ENCODE measurements around the gene POLD4.

Gene POLD4

DNA sequence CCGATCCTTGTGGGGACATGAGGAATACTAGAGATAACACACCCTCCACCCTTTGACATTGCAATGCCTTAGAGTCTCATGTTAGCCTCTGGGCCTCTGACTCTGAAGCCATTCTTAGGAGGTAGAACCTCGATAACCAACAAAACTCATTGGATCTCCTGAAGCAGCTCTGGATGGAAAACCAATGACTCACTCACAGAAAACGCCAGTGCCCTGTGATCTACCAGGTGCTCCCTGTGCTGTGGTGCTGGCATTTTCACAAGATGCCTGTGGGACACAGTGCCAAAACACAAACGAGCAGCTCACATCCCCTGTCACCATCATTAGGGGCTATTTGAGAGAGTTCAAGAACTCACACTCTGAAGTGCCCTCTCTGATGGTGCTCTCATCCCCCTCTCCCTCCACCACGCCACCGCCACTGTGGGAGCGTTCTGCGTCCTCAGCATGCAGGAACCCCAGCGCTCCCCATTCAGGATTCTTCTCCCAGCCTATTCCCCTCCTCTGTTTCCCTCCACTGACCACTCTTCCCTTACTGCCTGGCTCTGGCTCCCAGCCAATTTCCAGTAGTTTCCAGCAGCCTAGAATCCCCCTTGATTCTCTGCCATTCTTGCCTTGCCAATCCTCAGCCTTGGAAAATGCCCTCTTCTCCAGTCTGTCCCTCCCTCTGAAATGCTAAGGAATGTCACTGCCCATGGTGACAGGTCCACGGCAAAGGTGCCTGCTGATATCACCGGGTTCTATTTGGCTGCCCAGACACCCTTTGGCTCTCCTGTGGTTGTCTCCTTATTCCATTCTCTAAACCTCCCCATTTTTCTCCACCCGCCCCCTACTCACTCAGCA lies 4.7 kb upstream of the POLD4 start:
- no peaks in the 10 kb centered on the region for H3K9me3 ChIP-seq (ENCODE audit: control insufficient read depth, insufficient read depth, low read length)
- no peaks in the 10 kb centered on the region for H3K36me3 ChIP-seq (ENCODE audit: control insufficient read depth, insufficient read depth, low read length)
- H3K27ac ChIP-seq (ENCODE audit: low read length) = no peak overlapping the region
- DNase-seq (ENCODE audit: low read depth, low spot score) = no peak
- no peaks in the 10 kb centered on the region for H3K27me3 ChIP-seq (ENCODE audit: control insufficient read depth, insufficient read depth, low read length)
- H3K4me1 ChIP-seq (ENCODE audit: control insufficient read depth, insufficient read depth, low read length) = peaks cover 3% of the 10 kb centered on the region; the same call in 1 of the 2 replicates
- WGBS (ENCODE audit: insufficient coverage, insufficient read length) = 100% methylated on average over 1 of the region's 12 CpGs
- H3K4me3 ChIP-seq (ENCODE audit: low read length) = no peak overlapping the region

- WGBS (ENCODE audit: insufficient coverage, insufficient read length) = no CpG with 5 or more reads among the region's 3 CpGs
- DNase-seq (ENCODE audit: low read depth, low spot score) = no peak
- Histone ChIP-seq H3K4me1 (ENCODE audit: control insufficient read depth, insufficient read depth, low read length) (peaks cover 8% of the 10 kb centered on the region; the same call in 1 of the 2 replicates), H3K9me3 (ENCODE audit: control insufficient read depth, insufficient read depth, low read length) (no peaks in the 10 kb centered on the region), H3K27ac (ENCODE audit: low read length) (no peak overlapping the region), H3K27me3 (ENCODE audit: control insufficient read depth, insufficient read depth, low read length) (no peaks in the 10 kb centered on the region), H3K36me3 (ENCODE audit: control insufficient read depth, insufficient read depth, low read length) (no peaks in the 10 kb centered on the region), H3K4me3 (ENCODE audit: low read length) (no peak overlapping the region)
Observed at GRCh38 chr11:67356864-67357561, 3.7 kb upstream of the POLD4 start.

DNA sequence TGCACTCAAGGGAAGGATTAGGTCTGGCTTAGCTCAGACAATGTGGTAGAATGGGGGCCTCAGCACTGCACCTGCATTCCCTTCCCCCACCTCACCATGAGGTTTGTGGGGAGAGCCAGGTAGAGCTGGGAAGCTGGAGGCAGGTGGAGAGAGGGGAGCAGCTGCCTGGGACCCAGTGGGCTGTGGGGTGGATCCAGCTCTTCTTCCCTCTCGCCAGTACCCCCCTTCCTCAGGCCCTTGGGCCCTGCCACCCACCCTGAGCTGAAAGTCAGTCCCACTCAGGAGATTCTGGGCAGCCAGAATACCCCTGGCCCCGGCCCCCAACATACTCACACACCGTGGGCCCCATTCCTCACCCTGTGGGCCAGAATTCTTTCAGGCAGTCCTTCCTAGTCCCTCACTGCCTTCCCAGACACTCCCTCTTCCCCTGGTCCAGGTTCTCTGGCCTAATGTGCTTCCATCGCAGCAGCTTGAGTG lies 3.1 kb upstream of the POLD4 start:
- H3K27ac ChIP-seq (ENCODE audit: low read length) = no peak overlapping the region
- WGBS (ENCODE audit: insufficient coverage, insufficient read length) = no CpG with 5 or more reads among the region's 4 CpGs
- H3K4me3 ChIP-seq (ENCODE audit: low read length) = no peak overlapping the region
- H3K27me3 ChIP-seq (ENCODE audit: control insufficient read depth, insufficient read depth, low read length) = no peaks in the 10 kb centered on the region
- H3K36me3 ChIP-seq (ENCODE audit: control insufficient read depth, insufficient read depth, low read length) = no peaks in the 10 kb centered on the region
- no peaks in the 10 kb centered on the region for H3K9me3 ChIP-seq (ENCODE audit: control insufficient read depth, insufficient read depth, low read length)
- DNase-seq (ENCODE audit: low read depth, low spot score) = no peak
- H3K4me1 ChIP-seq (ENCODE audit: control insufficient read depth, insufficient read depth, low read length) = peaks cover 8% of the 10 kb centered on the region; the same call in 1 of the 2 replicates

DNA sequence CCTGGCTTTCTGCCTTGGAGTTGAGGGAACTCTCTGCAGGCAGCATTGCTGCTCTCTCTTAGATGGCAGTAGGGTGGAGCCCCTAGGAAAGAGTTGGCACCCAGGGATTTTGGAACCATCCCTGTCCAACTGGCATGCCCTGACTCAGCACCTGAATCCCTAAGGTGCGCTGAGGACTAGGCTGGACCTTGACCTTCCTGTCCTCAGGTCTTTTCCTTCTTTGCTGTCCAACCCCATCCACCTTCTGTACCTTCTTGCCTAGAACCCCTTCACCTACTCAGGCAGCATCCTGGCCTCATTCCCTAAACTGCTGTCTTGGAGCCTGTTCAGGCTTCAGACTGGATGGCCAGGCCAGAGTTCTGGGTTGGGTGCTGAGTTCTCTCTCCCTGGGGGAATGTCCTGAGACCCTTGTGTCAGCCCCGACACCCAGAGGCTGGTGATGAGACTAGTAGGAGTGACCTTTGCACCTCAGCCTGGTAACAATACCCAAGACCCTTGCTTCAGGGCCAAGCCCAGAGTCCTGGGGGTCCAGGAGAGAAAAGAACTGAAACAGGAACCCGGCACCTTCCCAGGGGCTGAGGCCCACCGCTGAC lies 2.5 kb upstream of the POLD4 start:
- Histone ChIP-seq H3K27ac (ENCODE audit: low read length) (no peak overlapping the region), H3K4me3 (ENCODE audit: low read length) (no peak overlapping the region), H3K9me3 (ENCODE audit: control insufficient read depth, insufficient read depth, low read length) (no peaks in the 10 kb centered on the region), H3K4me1 (ENCODE audit: control insufficient read depth, insufficient read depth, low read length) (peaks cover 8% of the 10 kb centered on the region; the same call in 1 of the 2 replicates), H3K27me3 (ENCODE audit: control insufficient read depth, insufficient read depth, low read length) (no peaks in the 10 kb centered on the region), H3K36me3 (ENCODE audit: control insufficient read depth, insufficient read depth, low read length) (no peaks in the 10 kb centered on the region)
- no peak for DNase-seq (ENCODE audit: low read depth, low spot score)
- no CpG with 5 or more reads among the region's 4 CpGs for WGBS (ENCODE audit: insufficient coverage, insufficient read length)

DNA sequence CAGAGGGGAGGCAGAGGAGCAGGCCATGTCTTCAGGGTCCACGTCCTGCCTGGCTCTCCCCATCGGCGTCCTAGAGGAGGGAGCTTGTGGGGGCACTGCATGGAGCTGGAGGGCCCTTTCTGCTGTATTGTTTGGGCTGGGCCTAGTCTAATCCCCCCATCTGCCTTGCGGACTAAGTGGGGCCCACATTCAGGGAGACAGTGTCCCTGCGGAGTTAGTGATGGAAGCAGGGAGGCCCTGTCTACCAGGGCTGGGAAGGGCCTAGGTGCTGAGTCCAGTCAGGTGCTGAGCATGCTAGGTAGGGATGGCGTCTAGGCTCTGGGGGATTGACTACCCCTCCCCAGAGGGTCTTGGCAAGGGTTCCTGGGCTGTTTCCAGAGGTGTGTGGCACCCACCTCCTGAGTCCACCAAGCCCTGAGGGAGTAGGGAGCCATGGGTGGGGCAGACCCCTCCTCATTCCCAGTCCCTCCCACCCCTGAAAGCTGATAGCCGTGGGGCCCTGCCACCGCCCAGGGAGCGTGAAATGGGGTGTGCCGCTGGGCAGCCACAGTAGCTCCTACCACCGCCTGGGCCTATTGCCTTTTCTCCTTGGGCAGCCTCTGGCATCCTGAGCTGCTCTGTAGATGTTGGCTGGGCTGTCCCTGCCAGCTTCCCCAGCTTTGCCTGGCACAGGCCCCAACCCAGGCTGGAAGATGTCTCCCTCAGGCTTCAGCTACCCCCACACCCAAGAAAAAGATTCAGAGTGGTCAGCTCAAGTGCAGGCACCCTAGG lies 1.9 kb upstream of the POLD4 start:
- H3K36me3 ChIP-seq (ENCODE audit: control insufficient read depth, insufficient read depth, low read length) = no peaks in the 10 kb centered on the region
- WGBS (ENCODE audit: insufficient coverage, insufficient read length) = no CpG with 5 or more reads among the region's 11 CpGs
- no peaks in the 10 kb centered on the region for H3K9me3 ChIP-seq (ENCODE audit: control insufficient read depth, insufficient read depth, low read length)
- no peaks in the 10 kb centered on the region for H3K27me3 ChIP-seq (ENCODE audit: control insufficient read depth, insufficient read depth, low read length)
- no peak overlapping the region for H3K4me3 ChIP-seq (ENCODE audit: low read length)
- no peak overlapping the region for H3K27ac ChIP-seq (ENCODE audit: low read length)
- DNase-seq (ENCODE audit: low read depth, low spot score) = no peak
- peaks cover 8% of the 10 kb centered on the region; the same call in 1 of the 2 replicates for H3K4me1 ChIP-seq (ENCODE audit: control insufficient read depth, insufficient read depth, low read length)

DNA sequence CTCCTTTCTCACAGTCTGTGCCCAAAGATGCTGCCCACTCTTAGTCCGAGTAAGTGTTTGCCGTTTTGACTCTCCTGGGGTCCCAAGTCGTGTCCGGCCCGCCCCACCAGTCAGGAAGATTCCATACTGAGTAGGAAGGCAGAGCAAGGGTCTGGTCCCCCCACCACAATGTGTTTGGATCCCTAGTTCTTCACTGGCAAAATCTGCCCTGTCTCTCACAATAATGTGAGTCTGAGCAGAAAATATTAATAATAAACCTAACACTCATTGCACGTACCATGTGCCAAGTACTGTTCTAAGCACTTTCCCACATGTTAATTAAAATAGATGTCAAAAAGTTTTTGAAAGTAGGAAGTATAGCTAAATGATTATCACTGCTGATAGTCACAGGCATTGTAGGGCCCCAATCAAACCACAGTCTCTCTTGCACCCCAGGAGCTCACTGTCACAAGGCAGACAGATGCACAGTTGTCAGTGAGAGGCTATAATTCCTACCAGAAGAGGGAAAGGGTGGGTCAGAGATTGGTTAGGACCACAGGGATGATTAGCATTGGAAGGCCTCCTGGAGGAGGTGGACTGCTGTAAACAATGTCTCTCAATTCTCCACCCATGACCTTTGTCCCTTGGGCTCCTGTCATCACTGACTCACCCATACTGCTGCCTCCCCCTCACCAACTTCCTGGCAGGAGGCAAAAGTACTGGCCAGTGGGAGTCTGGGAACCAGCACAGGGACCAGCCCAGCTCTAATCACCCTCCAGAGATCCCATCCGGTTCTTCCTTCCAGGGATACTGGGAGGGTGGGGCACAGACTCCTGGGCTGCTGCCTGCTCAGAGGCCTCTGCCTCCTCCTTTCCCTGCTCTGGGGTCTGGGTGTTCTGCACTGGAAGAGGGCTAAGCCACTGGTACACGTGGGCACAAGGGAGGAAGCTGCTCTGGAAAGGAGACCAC lies 1.0 kb upstream of the POLD4 start:
- Histone ChIP-seq H3K27ac (ENCODE audit: low read length) (no peak overlapping the region), H3K27me3 (ENCODE audit: control insufficient read depth, insufficient read depth, low read length) (no peaks in the 10 kb centered on the region), H3K4me3 (ENCODE audit: low read length) (peak overlapping the region; percentile 36; the same call in 1 of the 2 replicates), H3K9me3 (ENCODE audit: control insufficient read depth, insufficient read depth, low read length) (no peaks in the 10 kb centered on the region), H3K4me1 (ENCODE audit: control insufficient read depth, insufficient read depth, low read length) (peaks cover 8% of the 10 kb centered on the region; the same call in 1 of the 2 replicates), H3K36me3 (ENCODE audit: control insufficient read depth, insufficient read depth, low read length) (no peaks in the 10 kb centered on the region)
- WGBS (ENCODE audit: insufficient coverage, insufficient read length) = no CpG with 5 or more reads among the region's 8 CpGs
- DNase-seq (ENCODE audit: low read depth, low spot score) = no peak

DNA sequence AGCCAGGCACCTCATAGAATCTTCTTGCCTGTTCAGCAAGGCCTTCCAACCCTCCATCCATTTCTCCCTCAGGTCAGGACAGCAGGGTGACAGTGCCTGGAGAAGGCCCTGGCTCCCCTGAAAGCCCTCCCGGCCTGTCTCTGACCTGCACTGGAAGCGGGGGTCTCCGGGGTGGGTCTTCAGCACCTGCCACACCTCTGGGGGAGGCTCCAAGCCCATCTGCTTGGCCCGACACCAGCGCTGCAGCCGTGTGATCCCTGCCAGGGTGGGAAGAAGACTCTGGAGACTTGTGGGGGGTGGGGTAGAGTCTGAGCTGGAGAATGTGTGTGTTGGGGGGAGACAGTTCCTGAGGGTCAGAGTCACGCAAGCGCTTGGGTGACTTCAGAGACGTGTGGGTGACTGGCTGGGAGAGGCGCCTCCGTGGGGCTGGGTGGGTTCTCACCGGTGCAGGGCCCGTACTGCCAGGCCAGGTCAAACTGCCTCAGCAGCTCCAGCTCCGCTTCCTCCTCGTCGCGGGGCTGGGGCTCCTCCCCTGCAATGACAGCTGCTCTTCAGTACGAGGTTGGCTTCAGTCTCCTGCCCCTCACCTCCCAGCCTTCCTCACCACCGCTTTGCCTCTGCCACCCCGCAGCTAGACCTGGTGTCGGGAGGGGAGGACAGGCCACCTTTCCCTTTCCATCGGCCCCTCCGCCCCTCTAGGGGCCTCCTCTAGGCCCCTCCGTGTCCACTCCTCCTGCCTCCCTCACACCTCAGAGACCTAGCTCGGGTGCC lies 615 bp downstream of the POLD4 start:
- peak overlapping the region; percentile 68; the same call in 1 of the 2 replicates for H3K4me3 ChIP-seq (ENCODE audit: low read length)
- DNase-seq (ENCODE audit: low read depth, low spot score) = no peak
- H3K4me1 ChIP-seq (ENCODE audit: control insufficient read depth, insufficient read depth, low read length) = peaks cover 8% of the 10 kb centered on the region; the same call in 1 of the 2 replicates
- no peaks in the 10 kb centered on the region for H3K9me3 ChIP-seq (ENCODE audit: control insufficient read depth, insufficient read depth, low read length)
- no peaks in the 10 kb centered on the region for H3K27me3 ChIP-seq (ENCODE audit: control insufficient read depth, insufficient read depth, low read length)
- H3K36me3 ChIP-seq (ENCODE audit: control insufficient read depth, insufficient read depth, low read length) = no peaks in the 10 kb centered on the region
- no CpG with 5 or more reads among the region's 25 CpGs for WGBS (ENCODE audit: insufficient coverage, insufficient read length)
- no peak overlapping the region for H3K27ac ChIP-seq (ENCODE audit: low read length)

DNA sequence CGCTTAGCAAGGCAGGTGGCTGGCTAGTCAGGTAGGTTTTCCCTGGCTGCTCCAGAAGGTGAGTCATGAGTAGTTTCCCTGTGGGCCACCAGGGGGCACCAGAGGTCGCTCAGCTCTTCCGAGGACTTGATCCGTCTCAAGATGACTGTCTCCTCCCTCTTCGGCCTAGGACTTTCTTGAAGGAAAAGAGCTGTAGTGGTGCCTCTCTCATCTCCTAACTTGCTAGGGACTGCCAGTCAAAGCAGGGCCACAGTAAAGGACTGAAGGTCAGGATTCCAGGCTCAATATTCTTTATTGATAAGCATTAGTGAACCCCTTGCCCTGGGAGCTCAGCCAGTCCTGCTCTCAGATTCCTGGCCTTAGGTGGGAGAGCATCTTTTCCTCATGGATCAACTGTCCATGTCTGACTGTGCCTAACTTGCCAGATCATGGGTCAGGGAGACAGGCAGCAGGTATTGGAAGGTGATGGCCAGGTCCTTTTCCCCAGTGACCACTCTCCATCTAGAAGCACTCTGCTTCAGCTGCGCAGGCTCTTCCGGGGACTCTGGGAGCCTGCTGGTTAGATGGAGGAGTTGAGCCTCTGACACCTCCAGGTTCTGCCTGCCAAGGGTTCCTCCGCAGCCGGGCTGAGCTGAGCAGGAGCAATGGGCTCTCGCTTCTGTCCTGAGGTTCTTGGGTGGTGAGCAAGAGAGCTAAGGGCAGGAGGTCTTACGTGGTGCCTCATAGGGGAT lies 1.9 kb downstream of the POLD4 start:
- Histone ChIP-seq H3K9me3 (ENCODE audit: control insufficient read depth, insufficient read depth, low read length) (no peaks in the 10 kb centered on the region), H3K4me1 (ENCODE audit: control insufficient read depth, insufficient read depth, low read length) (peaks cover 4% of the 10 kb centered on the region; the same call in 1 of the 2 replicates), H3K27ac (ENCODE audit: low read length) (no peak overlapping the region), H3K4me3 (ENCODE audit: low read length) (no peak overlapping the region), H3K27me3 (ENCODE audit: control insufficient read depth, insufficient read depth, low read length) (no peaks in the 10 kb centered on the region), H3K36me3 (ENCODE audit: control insufficient read depth, insufficient read depth, low read length) (no peaks in the 10 kb centered on the region)
- WGBS (ENCODE audit: insufficient coverage, insufficient read length) = no CpG with 5 or more reads among the region's 11 CpGs
- DNase-seq (ENCODE audit: low read depth, low spot score) = no peak

Data from iPS DF 6.9 (cell line).